Endometrium (tissue), 2 donors: Measurements from ENCODE around the gene IFTAP.
A peak's percentile ranks its signal among the peaks of the same experiment; 100 is the strongest.

ENCODE experiments used
- FAIRE-seq: peaks from 2 replicates; lab custom pipeline; 2012; peaks lifted over from hg19 to GRCh38; lab: Jason Lieb, UNC
- donor health status: control.
- donor health status: control.

IFTAP gene

GRCh38 chr11:36598051-36598450 is 3.7 kb downstream of the IFTAP start, which contains the start of gene RAG2:
RAG2 (minus strand) TSS chr11:36598236; CDS start chr11:36594168, 4,068 bp downstream.
- FAIRE-seq = no peak

- no peak for FAIRE-seq
Observed at GRCh38 chr11:36600180-36600579, 5.9 kb downstream of the IFTAP start.

GRCh38 chr11:36601155-36601554 is 6.9 kb downstream of the IFTAP start:
- FAIRE-seq = no peak

GRCh38 chr11:36602135-36602534 is 7.8 kb downstream of the IFTAP start:
- FAIRE-seq = no peak

GRCh38 chr11:36605221-36606216 is 11.2 kb downstream of the IFTAP start:
- FAIRE-seq = no peak

GRCh38 chr11:36608491-36609199 is 14.3 kb downstream of the IFTAP start:
- no peak for FAIRE-seq

GRCh38 chr11:36609383-36609782 is 15.1 kb downstream of the IFTAP start:
- FAIRE-seq = no peak

- FAIRE-seq = no peak
Observed at GRCh38 chr11:36615826-36616225, 21.5 kb downstream of the IFTAP start.

- FAIRE-seq = no peak
Observed at GRCh38 chr11:36617543-36618362, 23.5 kb downstream of the IFTAP start.

- no peak for FAIRE-seq
Observed at GRCh38 chr11:36618363-36619047, 24.2 kb downstream of the IFTAP start.

- FAIRE-seq = peak; percentile 87
Observed at GRCh38 chr11:36619502-36619901, 25.2 kb downstream of the IFTAP start.

GRCh38 chr11:36620246-36620645 is 25.9 kb downstream of the IFTAP start:
- FAIRE-seq = no peak

- no peak for FAIRE-seq
Observed at GRCh38 chr11:36622431-36623136, 28.3 kb downstream of the IFTAP start.

GRCh38 chr11:36623494-36623893 is 29.2 kb downstream of the IFTAP start:
- no peak for FAIRE-seq

- FAIRE-seq = no peak
Observed at GRCh38 chr11:36627006-36627405, 32.7 kb downstream of the IFTAP start.

GRCh38 chr11:36627471-36627870 is 33.2 kb downstream of the IFTAP start:
- FAIRE-seq = no peak

- no peak for FAIRE-seq
Observed at GRCh38 chr11:36628141-36628540, 33.8 kb downstream of the IFTAP start.

GRCh38 chr11:36628765-36629244 is 34.5 kb downstream of the IFTAP start:
- no peak for FAIRE-seq

- no peak for FAIRE-seq
Observed at GRCh38 chr11:36631774-36632173, 37.5 kb downstream of the IFTAP start.

GRCh38 chr11:36635066-36635862 is 41.0 kb downstream of the IFTAP start:
- no peak for FAIRE-seq
